Choroid plexus epithelial cell (primary cell): ENCODE data around the gene KIR2DL4.
"Not testable (repeated sequence)": the region's sequence is repeated elsewhere in the genome, so short reads cannot be mapped to it uniquely, and the experiment has no call there.

Experiments
- DNase-seq: peaks from one replicate; pipeline ENCODE4 v3.0.0-alpha.2; 2010; ENCODE audit warnings: low read depth
- H3K4me3 ChIP-seq: 2 replicates; pipeline ENCODE4 v1.5.1; 2011; ENCODE audit warnings: low read depth, mild to moderate bottlenecking, control low read depth, low read length, moderate library complexity
- TF ChIP-seq, protein P1 (sequence below): conservative IDR thresholded peaks from 2 replicates; pipeline ENCODE4 v1.5.1; 2011; ENCODE audit warnings: low read depth, mild to moderate bottlenecking, control low read depth, inconsistent platforms, low read length, moderate library complexity

The KIR2DL4 gene

DNA sequence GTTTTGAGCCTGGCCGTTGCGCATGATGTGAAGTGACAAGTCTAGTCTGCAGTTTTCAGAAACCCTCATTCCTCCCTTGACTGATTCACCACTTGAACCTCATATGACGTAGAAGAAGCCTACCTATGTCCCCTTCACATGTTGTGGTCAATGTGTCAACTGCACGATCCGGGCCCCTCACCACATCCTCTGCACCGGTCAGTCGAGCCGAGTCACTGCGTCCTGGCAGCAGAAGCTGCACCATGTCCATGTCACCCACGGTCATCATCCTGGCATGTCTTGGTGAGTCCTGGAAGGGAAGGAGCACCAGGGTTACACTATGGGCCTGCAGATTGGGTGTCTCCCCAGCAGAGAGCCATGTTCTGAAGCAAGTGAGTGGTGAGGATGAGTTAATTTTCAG, at the start of gene KIR2DL4:
TSS of gene KIR2DL4 (plus strand) at position 201 of the 400 bp plus-strand sequence. CDS start at position 243, 42 bp downstream.
- TF ChIP-seq, protein P1, sequence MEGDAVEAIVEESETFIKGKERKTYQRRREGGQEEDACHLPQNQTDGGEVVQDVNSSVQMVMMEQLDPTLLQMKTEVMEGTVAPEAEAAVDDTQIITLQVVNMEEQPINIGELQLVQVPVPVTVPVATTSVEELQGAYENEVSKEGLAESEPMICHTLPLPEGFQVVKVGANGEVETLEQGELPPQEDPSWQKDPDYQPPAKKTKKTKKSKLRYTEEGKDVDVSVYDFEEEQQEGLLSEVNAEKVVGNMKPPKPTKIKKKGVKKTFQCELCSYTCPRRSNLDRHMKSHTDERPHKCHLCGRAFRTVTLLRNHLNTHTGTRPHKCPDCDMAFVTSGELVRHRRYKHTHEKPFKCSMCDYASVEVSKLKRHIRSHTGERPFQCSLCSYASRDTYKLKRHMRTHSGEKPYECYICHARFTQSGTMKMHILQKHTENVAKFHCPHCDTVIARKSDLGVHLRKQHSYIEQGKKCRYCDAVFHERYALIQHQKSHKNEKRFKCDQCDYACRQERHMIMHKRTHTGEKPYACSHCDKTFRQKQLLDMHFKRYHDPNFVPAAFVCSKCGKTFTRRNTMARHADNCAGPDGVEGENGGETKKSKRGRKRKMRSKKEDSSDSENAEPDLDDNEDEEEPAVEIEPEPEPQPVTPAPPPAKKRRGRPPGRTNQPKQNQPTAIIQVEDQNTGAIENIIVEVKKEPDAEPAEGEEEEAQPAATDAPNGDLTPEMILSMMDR = no peak
- DNase-seq = no peak
- no peak within 1 kb of the TSS for H3K4me3 ChIP-seq

DNA sequence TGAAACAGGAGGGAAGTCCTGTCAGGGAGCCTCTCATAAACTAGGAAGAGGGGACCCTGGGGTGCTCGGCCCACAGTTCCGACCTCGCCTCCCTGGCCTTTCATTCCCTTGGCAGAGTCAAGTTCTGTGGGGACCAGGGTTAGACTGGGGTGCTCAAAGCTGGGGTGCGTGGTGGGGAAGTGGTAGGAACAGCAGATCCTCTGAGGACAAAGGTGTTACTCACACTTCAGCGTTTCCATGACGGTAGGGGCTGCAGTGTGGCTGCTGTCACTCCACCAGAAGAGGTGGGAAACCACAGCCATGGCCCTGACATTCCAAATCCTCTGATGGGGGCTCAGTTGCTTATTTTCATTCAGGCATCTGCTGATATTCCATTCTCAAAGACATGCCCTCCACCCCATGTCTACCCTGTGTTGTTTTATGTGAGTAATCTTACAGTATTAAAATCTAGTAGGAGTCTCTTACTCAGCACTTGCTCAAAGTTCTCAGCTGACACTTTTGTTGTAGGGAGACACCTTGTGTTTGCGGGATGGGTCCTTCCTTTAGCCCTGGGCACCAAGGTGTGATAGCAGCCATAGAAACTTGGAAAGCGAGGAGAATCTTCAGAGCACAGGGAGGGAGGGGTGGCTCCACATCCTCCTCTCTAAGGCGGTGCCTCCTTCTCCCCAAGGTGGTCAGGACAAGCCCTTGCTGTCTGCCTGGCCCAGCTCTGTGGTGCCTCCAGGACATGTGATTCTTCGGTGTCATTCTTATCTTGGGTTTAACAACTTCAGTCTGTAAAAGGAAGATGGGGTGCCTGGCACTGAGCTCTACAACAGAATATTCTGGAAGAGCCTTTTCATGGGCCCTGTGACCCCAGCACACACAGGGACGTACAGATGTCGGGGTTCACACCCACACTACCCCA, 47.0 kb upstream of the KIR2DL4 start:
- DNase-seq, H3K4me3 ChIP-seq: not testable (repeated sequence)

DNA sequence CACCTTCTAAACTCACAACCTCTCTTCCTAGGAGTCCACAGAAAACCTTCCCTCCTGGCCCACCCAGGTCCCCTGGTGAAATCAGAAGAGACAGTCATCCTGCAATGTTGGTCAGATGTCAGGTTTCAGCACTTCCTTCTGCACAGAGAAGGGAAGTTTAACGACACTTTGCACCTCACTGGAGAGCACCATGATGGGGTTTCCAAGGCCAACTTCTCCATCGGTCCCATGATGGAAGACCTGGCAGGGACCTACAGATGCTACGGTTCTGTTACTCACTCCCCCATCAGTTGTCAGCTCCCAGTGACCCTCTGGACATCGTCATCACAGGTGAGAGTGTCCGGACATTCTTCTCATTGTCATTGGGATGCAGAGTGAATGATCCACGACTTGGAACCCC, 44.8 kb upstream of the KIR2DL4 start:
- DNase-seq, H3K4me3 ChIP-seq: not testable (repeated sequence)

DNA sequence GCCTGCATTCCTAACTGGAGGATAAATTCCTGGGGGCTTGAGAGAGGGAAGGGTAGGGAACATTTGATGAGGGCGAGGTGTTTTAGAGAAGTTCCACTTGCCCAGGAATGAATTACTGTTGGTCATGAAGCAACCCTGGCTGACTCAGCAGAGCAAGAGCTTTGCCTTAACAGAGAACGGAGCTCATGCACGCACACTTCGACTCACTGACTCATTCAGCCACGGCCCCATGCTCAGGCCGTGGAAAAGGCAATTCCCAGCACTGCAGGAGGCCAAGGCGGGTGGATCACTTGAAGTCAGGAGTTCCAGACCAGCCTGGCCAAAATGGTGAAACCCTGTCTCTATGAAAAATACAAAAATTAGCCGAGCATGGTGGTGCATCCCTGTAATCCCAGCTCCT, 39.2 kb upstream of the KIR2DL4 start:
- not testable (repeated sequence) for H3K4me3 ChIP-seq, DNase-seq

DNA sequence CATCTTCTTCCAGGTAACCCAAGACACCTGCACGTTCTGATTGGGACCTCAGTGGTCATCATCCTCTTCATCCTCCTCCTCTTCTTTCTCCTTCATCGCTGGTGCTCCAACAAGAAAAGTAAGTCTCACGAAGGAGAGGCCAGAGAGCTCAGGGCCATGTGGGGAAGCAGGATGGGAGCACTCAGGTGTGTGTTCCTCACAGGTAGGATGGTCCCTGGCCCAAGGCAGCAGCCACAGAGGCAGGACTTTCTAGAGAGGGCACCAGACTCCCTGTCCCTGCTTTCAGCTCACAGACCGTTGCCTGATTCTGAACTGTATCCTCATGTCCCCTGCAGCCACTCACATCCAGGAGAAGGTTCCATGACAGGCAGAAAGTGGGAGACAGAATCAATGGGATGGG, 36.9 kb upstream of the KIR2DL4 start:
- H3K4me3 ChIP-seq, DNase-seq: not testable (repeated sequence)

DNA sequence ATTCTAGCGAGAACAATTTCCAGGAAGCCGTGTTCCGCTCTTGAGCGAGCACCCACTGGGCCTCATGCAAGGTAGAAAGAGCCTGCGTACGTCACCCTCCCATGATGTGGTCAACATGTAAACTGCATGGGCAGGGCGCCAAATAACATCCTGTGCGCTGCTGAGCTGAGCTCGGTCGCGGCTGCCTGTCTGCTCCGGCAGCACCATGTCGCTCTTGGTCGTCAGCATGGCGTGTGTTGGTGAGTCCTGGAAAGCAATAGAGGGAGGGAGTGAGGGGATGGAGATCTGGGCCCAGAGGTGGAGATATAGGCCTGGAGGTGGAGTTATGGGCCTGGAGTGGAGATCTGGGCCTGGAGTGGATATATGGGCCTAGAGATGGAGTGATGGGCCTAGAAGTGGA, 33.8 kb upstream of the KIR2DL4 start, which contains the start of gene KIR2DL1:
TSS of gene KIR2DL1 (plus strand) at position 148 of the 400 bp plus-strand sequence. CDS start at position 206, 58 bp downstream.
- not testable (repeated sequence) for H3K4me3 ChIP-seq, DNase-seq

DNA sequence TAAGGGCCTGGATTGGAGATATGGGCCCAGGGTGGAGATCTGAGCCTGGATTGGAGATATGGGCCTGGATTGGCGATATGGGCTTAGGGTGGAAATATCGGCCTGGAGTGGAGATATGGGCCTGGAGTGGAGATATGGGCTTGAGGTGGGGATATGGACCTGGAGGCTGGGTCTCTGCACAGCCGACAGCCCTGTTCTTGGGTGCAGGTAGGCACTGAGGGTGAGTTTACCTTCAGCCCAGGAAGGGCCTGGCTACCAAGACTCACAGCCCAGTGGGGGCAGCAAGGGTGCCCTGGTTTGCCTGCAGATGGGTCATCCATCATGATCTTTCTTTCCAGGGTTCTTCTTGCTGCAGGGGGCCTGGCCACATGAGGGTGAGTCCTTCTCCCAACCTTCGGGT, 32.9 kb upstream of the KIR2DL4 start:
- DNase-seq, H3K4me3 ChIP-seq: not testable (repeated sequence)

DNA sequence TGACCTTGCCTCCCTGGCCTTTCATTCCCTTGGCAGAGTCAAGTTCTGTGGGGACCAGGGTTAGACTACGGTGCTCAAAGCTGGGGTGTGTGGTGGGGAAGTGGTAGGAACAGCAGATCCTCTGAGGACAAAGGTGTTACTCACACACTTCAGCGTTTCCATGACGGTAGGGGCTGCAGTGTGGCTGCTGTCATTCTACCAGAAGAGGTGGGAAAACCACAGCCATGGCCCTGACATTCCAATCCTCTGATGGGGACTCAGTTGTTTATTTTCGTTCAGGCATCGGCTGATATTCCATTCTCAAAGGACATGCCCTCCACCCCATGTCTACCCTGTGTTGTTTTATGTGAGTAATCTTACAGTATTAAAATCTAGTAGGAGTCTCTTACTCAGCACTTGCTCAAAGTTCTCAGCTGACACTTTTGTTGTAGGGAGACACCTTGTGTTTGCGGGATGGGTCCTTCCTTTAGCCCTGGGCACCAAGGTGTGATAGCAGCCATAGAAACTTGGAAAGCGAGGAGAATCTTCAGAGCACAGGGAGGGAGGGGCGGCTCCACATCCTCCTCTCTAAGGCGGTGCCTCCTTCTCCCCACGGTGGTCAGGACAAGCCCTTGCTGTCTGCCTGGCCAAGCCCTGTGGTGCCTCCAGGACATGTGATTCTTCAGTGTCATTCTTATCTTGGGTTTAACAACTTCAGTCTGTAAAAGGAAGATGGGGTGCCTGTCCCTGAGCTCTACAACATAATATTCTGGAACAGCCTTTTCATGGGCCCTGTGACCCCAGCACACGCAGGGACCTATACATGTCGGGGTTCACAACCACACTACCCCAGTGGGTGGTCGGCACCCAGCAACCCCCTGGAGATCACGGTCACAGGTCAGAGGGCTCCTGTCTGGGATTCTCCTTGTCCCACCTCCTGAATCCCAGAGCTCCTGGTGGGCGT, 32.1 kb upstream of the KIR2DL4 start:
- not testable (repeated sequence) for H3K4me3 ChIP-seq, DNase-seq

DNA sequence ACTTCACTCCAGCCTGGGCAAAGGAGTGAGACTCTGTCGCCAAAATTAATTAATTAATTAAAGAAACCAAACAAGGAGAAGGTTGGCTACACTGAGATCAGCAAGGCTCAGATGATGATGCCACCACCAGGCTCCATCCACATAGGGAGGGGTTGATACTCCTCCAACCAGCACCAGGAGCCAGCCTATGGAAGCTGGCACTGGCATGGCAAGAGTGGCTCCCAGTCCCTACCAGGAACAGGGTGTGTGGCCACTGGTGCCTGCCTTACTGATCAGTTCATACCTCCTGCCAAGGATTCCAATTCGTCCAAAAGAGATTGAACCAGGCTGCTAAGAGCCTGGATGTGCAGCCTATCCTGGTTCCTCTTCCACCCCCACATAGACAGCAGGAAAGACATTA, 30.7 kb upstream of the KIR2DL4 start:
- not testable (repeated sequence) for H3K4me3 ChIP-seq, DNase-seq

DNA sequence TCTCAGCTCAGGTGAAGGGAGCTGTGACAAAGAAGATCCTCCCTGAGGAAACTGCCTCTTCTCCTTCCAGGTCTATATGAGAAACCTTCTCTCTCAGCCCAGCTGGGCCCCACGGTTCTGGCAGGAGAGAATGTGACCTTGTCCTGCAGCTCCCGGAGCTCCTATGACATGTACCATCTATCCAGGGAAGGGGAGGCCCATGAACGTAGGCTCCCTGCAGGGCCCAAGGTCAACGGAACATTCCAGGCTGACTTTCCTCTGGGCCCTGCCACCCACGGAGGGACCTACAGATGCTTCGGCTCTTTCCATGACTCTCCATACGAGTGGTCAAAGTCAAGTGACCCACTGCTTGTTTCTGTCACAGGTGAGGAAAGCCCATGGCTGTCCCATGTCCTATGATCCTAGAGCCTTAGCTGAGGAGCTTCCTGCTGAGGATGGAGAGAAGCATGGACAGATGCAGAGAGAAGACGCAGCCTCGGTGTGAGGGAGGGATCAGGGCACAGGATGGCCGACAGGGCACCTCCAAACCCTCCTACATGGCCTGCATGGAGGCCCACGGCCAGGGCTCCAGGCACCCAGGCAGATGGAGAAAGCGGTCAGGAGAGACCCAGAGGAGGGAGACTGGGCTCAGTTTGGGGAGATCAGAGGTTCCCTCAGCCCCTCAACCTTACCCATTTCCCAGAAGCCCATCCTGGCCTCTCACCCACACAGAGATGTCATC, 28.2 kb upstream of the KIR2DL4 start:
- DNase-seq, H3K4me3 ChIP-seq: not testable (repeated sequence)

DNA sequence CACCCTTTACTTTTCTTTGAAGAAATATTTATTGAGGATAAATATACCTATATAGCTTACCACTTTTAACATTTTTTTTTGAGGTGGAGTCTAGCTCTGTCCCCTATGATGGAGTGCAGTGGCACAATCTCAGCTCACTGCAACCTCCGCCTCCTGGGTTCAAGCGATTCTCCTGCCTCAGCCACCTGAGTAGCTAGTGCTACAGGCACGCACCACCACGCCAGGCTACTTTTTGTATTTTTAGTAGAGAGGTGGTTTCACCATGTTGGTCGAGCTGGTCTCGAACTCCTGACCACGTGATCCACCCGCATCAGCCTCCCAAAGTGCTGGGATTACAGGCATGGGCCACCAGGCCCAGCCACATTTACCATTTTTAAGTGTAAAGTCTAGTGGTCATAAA, 27.6 kb upstream of the KIR2DL4 start:
- not testable (repeated sequence) for DNase-seq, H3K4me3 ChIP-seq

DNA sequence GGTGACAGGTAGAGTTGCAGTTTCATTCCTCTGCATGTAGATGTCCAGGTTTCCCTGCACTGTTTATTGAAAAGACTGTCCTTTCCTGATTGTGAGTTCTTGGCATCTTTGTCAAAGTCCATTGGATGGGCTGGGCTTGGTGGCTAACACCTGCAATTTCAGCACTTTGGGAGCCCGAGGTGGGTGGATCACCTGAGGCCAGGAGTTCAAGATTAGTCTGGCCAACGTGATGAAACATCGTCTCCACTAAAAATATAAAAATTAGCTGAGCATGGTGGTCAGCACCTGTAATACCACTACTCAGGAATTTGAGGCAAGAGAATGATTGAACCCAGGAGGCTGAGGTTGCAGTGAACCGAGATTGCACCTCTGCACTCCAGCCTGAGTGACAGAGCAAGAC, 25.6 kb upstream of the KIR2DL4 start:
- not testable (repeated sequence) for H3K4me3 ChIP-seq, DNase-seq

DNA sequence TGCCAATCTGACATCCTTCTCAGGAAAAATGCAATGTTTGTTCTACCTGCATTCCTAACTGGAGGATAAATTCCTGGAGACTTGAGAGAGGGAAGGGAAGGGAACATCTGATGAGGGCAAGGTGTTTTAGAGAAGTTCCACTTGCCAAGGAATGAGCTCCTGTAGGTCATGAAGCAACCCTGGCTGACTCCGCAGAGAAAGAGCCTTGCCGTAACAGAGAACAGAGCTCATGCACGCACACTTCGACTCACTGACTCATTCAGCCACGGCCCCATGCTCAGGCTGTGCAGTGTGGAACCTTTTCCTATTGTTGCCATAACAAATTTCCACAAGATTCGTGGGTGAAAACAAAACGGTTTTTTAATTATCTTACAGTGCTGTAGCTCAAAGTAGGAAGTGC, 24.5 kb upstream of the KIR2DL4 start:
- not testable (repeated sequence) for H3K4me3 ChIP-seq, DNase-seq

DNA sequence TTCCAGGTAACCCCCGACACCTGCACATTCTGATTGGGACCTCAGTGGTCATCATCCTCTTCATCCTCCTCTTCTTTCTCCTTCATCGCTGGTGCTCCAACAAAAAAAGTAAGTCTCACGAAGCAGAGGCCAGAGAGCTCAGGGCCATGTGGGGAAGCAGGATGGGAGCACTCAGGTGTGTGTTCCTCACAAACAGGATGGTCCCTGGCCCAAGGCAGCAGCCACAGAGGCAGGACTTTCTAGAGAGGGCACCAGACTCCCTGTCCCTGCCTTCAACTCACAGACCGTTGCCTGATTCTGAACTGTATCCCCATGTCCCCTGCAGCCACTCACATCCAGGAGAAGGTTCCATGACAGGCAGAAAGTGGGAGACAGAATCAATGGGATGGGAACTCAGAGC, 20.5 kb upstream of the KIR2DL4 start:
- not testable (repeated sequence) for H3K4me3 ChIP-seq, DNase-seq

DNA sequence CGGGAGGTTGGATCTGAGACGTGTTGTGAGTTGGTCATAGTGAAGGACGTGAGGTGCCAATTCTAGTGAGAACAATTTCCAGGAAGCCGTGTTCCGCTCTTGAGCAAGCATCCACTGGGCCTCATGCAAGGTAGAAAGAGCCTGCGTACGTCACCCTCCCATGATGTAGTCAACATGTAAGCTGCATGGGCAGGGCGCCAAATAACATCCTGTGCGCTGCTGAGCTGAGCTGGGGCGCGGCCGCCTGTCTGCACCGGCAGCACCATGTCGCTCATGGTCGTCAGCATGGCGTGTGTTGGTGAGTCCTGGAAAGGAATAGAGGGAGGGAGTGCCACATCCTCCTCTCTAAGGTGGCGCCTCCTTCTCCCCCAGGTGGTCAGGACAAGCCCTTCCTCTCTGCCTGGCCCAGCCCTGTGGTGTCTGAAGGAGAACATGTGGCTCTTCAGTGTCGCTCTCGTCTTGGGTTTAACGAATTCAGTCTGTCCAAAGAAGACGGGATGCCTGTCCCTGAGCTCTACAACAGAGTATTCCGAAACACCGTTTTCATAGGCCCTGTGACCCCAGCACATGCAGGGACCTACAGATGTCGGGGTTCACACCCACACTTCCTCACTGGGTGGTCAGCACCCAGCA, 17.2 kb upstream of the KIR2DL4 start:
- not testable (repeated sequence) for H3K4me3 ChIP-seq, DNase-seq

DNA sequence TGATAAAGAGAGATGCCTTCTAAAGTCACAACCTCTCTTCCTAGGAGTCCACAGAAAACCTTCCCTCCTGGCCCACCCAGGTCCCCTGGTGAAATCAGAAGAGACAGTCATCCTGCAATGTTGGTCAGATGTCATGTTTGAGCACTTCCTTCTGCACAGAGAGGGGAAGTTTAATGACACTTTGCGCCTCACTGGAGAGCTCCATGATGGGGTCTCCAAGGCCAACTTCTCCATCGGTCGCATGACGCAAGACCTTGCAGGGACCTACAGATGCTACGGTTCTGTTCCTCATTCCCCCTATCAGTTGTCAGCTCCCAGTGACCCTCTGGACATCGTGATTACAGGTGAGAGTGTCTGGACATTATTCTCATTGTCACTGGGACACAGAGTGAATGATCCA, 15.3 kb upstream of the KIR2DL4 start:
- not testable (repeated sequence) for H3K4me3 ChIP-seq, DNase-seq
